ENCODE measurements around the gene ELL2. TPM values are rescaled to one million over a fixed set of nuclear protein-coding genes. Genes with fewer than 3 reads are reported as not detected.

ELL2 gene
- total and polyA plus RNA-seq, 2 of the 13 experiments (the other 11 are each of a cell fraction or from before 2014, with no cell fraction given), result 78.9 to 97.1 TPM

DNA sequence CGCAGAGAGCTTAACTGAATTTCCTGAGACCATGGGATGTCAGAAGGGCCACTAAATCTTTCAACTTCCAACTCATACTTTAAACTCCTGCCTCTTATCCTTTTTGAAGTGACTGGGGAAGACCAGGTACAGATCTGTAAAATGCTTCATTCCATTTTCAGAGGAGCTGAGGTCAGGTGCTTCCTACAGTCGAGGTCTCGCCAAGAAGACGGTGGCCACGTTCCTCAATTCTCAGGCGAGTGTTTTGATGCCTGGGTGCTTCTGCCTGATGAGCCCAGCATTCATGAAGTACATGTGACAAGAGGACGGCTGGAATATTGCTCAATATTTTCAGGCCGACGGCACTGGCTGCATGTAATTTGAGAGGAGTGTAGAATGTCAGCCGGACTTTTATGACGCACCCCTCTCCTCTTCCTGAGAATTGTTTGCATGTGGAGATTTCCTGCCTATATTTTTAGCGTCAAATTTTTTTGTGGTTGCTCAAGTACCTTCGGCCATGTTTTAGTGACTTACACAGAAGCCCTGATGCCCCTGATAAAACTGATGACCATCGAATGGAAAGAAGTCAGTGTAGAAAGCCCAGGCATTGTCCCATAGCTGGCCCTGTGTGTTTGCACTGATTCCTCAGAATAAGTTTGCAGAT lies 100.3 kb downstream of the ELL2 start (continued):
- TF ChIP-seq, protein P1, sequence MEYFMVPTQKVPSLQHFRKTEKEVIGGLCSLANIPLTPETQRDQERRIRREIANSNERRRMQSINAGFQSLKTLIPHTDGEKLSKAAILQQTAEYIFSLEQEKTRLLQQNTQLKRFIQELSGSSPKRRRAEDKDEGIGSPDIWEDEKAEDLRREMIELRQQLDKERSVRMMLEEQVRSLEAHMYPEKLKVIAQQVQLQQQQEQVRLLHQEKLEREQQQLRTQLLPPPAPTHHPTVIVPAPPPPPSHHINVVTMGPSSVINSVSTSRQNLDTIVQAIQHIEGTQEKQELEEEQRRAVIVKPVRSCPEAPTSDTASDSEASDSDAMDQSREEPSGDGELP (IDR thresholded peaks at IDR 0.05; ENCODE audit: borderline replicate concordance, low read depth), result peak; percentile 74; the same call in 1 of the 2 replicates
- TF ChIP-seq, protein P2, sequence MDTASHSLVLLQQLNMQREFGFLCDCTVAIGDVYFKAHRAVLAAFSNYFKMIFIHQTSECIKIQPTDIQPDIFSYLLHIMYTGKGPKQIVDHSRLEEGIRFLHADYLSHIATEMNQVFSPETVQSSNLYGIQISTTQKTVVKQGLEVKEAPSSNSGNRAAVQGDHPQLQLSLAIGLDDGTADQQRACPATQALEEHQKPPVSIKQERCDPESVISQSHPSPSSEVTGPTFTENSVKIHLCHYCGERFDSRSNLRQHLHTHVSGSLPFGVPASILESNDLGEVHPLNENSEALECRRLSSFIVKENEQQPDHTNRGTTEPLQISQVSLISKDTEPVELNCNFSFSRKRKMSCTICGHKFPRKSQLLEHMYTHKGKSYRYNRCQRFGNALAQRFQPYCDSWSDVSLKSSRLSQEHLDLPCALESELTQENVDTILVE (CRISPR knock-in tag; IDR thresholded peaks at IDR 0.05), result no peak; the same call in 1 of the 2 replicates
- TF ChIP-seq ZNF703 (CRISPR knock-in tag; IDR thresholded peaks at IDR 0.05; ENCODE audit: borderline replicate concordance) (0 out of 2 replicates have a peak, but pooled peaks have one; percentile 43), KLF15 (CRISPR knock-in tag; IDR thresholded peaks at IDR 0.05; ENCODE audit: borderline replicate concordance) (no peak), ZNF552 (CRISPR knock-in tag; IDR thresholded peaks at IDR 0.05; ENCODE audit: borderline replicate concordance) (no peak), AHR (CRISPR knock-in tag; IDR thresholded peaks at IDR 0.05) (no peak), MYNN (CRISPR knock-in tag; IDR thresholded peaks at IDR 0.05; ENCODE audit: low read depth) (no peak; the same call in 1 of the 2 replicates), ADNP (CRISPR knock-in tag; IDR thresholded peaks at IDR 0.05) (no peak), ZNF335 (CRISPR knock-in tag; IDR thresholded peaks at IDR 0.05) (peak; percentile 64; the same call in 1 of the 2 replicates), ZMYM2 (CRISPR knock-in tag; IDR thresholded peaks at IDR 0.05) (no peak), ZFP36L1 (CRISPR knock-in tag; IDR thresholded peaks at IDR 0.05) (no peak), ZNF431 (CRISPR knock-in tag; IDR thresholded peaks at IDR 0.05; ENCODE audit: borderline replicate concordance, low read depth) (no peak; the same call in 1 of the 2 replicates), TAF15 (IDR thresholded peaks at IDR 0.05; ENCODE audit: low read depth, low read length, poor library complexity, severe bottlenecking) (no peak), CENPX (CRISPR knock-in tag; IDR thresholded peaks at IDR 0.05) (no peak), JUND (CRISPR knock-in tag; IDR thresholded peaks at IDR 0.05) (no peak), CENPT (CRISPR knock-in tag; IDR thresholded peaks at IDR 0.05; ENCODE audit: low read depth) (no peak), ZNF841 (CRISPR knock-in tag; IDR thresholded peaks at IDR 0.05; ENCODE audit: borderline replicate concordance) (no peak), HMG20B (CRISPR knock-in tag; conservative IDR thresholded peaks at IDR 0.05) (peak; percentile 78), MAF1 (CRISPR knock-in tag; IDR thresholded peaks at IDR 0.05; ENCODE audit: borderline replicate concordance) (no peak), ZNF207 (IDR thresholded peaks at IDR 0.05; ENCODE audit: borderline replicate concordance) (no peak), NFKB2 (CRISPR knock-in tag; IDR thresholded peaks at IDR 0.05; ENCODE audit: borderline replicate concordance) (no peak; the same call in 1 of the 2 replicates), CREM (IDR thresholded peaks at IDR 0.05) (peak; percentile 63), CREM (CRISPR knock-in tag; IDR thresholded peaks at IDR 0.05) (no peak), ZNF329 (CRISPR knock-in tag; IDR thresholded peaks at IDR 0.05; ENCODE audit: low read depth) (no peak)
- TF ChIP-seq, protein P3, sequence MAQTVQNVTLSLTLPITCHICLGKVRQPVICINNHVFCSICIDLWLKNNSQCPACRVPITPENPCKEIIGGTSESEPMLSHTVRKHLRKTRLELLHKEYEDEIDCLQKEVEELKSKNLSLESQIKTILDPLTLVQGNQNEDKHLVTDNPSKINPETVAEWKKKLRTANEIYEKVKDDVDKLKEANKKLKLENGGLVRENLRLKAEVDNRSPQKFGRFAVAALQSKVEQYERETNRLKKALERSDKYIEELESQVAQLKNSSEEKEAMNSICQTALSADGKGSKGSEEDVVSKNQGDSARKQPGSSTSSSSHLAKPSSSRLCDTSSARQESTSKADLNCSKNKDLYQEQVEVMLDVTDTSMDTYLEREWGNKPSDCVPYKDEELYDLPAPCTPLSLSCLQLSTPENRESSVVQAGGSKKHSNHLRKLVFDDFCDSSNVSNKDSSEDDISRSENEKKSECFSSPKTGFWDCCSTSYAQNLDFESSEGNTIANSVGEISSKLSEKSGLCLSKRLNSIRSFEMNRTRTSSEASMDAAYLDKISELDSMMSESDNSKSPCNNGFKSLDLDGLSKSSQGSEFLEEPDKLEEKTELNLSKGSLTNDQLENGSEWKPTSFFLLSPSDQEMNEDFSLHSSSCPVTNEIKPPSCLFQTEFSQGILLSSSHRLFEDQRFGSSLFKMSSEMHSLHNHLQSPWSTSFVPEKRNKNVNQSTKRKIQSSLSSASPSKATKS (CRISPR knock-in tag; IDR thresholded peaks at IDR 0.05), result no peak
- TF ChIP-seq, protein P4, sequence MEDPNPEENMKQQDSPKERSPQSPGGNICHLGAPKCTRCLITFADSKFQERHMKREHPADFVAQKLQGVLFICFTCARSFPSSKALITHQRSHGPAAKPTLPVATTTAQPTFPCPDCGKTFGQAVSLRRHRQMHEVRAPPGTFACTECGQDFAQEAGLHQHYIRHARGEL (CRISPR knock-in tag; IDR thresholded peaks at IDR 0.05), result no peak
- TF ChIP-seq, protein P5, sequence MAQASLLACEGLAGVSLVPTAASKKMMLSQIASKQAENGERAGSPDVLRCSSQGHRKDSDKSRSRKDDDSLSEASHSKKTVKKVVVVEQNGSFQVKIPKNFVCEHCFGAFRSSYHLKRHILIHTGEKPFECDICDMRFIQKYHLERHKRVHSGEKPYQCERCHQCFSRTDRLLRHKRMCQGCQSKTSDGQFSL (CRISPR knock-in tag; IDR thresholded peaks at IDR 0.05), result no peak

Data from HepG2 (cell line).